Stimulated activated memory B cell treated with anti-CD40 and anti-IgM and Interleukin-4, amounts not matched to agents 10 μg/mL and 1 μg/mL and 100 μg/mL, for 72 hours (primary cell): Measurements from ENCODE around the gene CCDC85A.

Experiments
- ATAC-seq: fragments of 150-1000 bp; cut with Tn5 transposase; 2 replicates; pipeline ENCODE4 v1.10.0; 2021
- H3K27ac Mint-ChIP-seq: one replicate; pipeline ENCODE4 v1.8.0; 2022; ENCODE audit warnings: mild to moderate bottlenecking, mixed read lengths
- H3K27me3 Mint-ChIP-seq: one replicate; pipeline ENCODE4 v1.8.0; 2022; ENCODE audit warnings: mixed read lengths
- H3K36me3 Mint-ChIP-seq: one replicate; pipeline ENCODE4 v1.8.0; 2022; ENCODE audit warnings: mixed read lengths
- H3K4me1 Mint-ChIP-seq: one replicate; pipeline ENCODE4 v1.8.0; 2022; ENCODE audit warnings: mixed read lengths
- H3K4me3 Mint-ChIP-seq: one replicate; pipeline ENCODE4 v1.8.0; 2022; ENCODE audit warnings: mild to moderate bottlenecking, moderate library complexity, mixed read lengths
- H3K9me3 Mint-ChIP-seq: one replicate; pipeline ENCODE4 v1.8.0; 2022; ENCODE audit warnings: mixed read lengths

CCDC85A gene

DNA sequence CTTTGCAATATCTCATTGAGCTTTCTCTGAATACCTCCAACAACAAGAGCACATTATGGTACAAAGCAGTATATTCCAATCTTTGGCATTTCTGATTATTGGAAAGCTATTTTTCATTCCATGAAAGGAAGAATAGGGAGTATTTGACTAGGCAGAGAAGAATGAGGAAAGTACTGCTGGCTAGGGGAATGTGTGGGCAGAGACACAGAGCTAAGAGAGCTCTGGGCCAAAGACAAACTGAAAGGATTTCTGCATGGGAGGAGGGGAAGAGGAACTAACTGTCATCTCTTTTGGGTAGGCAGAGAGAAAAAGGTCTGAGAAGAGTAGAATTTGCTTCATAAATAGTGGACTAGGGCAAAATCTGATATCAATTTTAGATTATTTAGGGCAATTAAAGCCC, 150.8 kb downstream of the CCDC85A start:
- no peak for ATAC-seq
- H3K36me3 Mint-ChIP-seq = no peaks in the 10 kb centered on the region
- H3K4me3 Mint-ChIP-seq = no peak overlapping the region
- H3K4me1 Mint-ChIP-seq = no peaks in the 10 kb centered on the region
- no peaks in the 10 kb centered on the region for H3K9me3 Mint-ChIP-seq
- H3K27me3 Mint-ChIP-seq = no peaks in the 10 kb centered on the region
- H3K27ac Mint-ChIP-seq = no peak overlapping the region

DNA sequence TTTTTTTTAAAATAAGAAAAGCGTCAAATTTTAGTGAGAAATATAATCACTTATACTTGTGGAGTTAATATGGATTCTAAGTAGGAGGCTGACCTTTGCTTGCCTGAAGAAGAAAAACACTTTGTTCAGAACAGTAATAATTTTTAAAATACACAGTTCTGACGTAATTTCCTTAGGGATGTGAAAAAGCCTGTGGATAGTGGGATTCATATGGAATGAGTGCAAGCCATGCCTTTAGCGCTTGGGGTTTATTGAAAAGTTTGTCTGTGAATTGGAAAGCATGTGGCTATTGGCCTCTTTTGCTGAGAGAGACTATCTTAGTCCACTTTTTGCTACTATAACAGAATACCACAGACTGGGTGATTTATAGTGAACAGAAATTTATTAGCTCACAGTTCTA, 151.3 kb downstream of the CCDC85A start:
- H3K4me1 Mint-ChIP-seq = no peaks in the 10 kb centered on the region
- H3K4me3 Mint-ChIP-seq = no peak overlapping the region
- H3K9me3 Mint-ChIP-seq = no peaks in the 10 kb centered on the region
- H3K27me3 Mint-ChIP-seq = no peaks in the 10 kb centered on the region
- ATAC-seq = no peak
- no peaks in the 10 kb centered on the region for H3K36me3 Mint-ChIP-seq
- H3K27ac Mint-ChIP-seq = no peak overlapping the region

DNA sequence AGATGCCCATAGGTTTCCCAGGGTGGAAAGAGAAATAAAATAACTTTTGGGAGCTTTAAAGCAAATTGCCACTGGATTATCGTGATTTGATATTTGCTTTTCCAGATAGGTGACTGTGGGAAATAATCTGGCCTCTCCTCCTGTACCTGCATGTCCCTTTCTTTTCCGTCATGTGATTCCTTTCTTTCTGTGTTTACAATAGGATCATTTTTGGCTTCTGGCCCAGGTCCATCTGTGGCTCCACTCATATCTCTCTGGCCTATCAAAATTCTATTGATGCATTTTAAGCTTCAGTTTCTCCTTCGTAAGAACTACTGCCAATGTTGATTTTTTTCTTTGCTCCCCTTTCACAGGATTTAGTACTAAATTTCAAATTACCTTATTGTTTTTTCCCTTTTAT, 153.6 kb downstream of the CCDC85A start:
- H3K36me3 Mint-ChIP-seq = no peaks in the 10 kb centered on the region
- no peaks in the 10 kb centered on the region for H3K27me3 Mint-ChIP-seq

DNA sequence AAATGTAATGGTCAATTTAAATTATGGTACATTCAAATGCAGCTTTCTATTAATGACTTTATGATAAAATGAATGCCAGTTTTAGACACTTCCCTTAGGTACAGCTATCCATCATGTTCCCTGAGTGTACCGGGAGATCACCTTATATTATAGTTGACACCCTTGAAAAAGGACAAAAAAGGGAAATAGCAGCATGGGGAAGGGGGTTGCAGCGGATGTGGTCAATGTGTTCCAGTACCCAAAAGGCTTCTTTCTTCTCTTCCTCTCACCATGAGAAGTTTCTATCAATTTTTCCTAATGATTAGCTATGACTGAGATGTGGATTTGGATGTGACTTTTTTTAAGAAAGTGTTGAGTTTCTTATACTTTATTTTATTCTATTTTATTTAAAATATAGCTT, 154.4 kb downstream of the CCDC85A start:
- no peak overlapping the region for H3K4me3 Mint-ChIP-seq
- no peaks in the 10 kb centered on the region for H3K27me3 Mint-ChIP-seq
- H3K36me3 Mint-ChIP-seq = no peaks in the 10 kb centered on the region
- no peaks in the 10 kb centered on the region for H3K9me3 Mint-ChIP-seq
- no peak for ATAC-seq
- H3K4me1 Mint-ChIP-seq = no peaks in the 10 kb centered on the region
- H3K27ac Mint-ChIP-seq = no peak overlapping the region

More for the DNA sequence above, 153.6 kb downstream of the CCDC85A start:
- no peak for ATAC-seq
- no peak overlapping the region for H3K4me3 Mint-ChIP-seq
- no peaks in the 10 kb centered on the region for H3K4me1 Mint-ChIP-seq
- H3K9me3 Mint-ChIP-seq = no peaks in the 10 kb centered on the region
- no peak overlapping the region for H3K27ac Mint-ChIP-seq

DNA sequence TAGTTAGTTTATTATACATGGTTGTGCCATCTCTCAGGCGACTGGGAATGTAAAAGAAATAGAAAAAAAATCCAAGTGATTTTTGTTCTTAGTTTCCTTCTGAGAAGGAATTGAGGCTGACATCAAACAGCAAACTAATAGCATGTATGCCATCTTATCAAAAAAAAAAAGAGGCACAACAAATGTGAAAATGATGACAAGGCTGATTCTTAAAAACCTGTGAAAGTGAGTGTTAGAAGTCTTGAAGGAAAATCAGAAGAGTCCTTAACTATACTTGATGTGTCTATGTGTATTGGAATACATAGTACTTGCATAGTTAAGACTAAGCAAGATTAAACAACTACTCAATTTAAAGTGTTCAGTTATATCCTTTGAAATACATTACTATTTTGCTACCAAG, 161.0 kb downstream of the CCDC85A start:
- no peaks in the 10 kb centered on the region for H3K36me3 Mint-ChIP-seq
- no peaks in the 10 kb centered on the region for H3K27me3 Mint-ChIP-seq
- no peaks in the 10 kb centered on the region for H3K4me1 Mint-ChIP-seq
- H3K9me3 Mint-ChIP-seq = no peaks in the 10 kb centered on the region
- H3K27ac Mint-ChIP-seq = no peak overlapping the region
- no peak for ATAC-seq
- H3K4me3 Mint-ChIP-seq = no peak overlapping the region

DNA sequence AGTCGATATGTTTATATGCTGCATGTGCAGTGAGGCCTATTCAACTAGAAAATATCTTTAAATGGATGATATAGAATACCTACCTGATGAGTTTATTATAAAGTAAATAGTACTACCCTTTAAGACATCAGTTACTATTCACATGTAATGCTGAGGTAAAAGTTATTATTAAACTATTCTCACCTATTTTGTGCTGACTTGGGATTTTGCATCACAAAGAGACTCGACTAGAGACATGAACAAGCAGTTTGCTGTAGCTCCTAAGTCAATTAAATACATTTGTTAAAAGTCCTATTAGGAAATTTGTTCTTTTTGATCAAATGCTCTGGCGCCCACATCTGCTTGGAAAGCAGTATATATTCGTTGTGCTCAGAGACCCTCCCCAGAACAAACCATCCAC, 164.1 kb downstream of the CCDC85A start:
- H3K27ac Mint-ChIP-seq = no peak overlapping the region
- no peaks in the 10 kb centered on the region for H3K36me3 Mint-ChIP-seq
- H3K27me3 Mint-ChIP-seq = no peaks in the 10 kb centered on the region
- H3K4me1 Mint-ChIP-seq = no peaks in the 10 kb centered on the region
- ATAC-seq = no peak
- no peaks in the 10 kb centered on the region for H3K9me3 Mint-ChIP-seq
- no peak overlapping the region for H3K4me3 Mint-ChIP-seq

DNA sequence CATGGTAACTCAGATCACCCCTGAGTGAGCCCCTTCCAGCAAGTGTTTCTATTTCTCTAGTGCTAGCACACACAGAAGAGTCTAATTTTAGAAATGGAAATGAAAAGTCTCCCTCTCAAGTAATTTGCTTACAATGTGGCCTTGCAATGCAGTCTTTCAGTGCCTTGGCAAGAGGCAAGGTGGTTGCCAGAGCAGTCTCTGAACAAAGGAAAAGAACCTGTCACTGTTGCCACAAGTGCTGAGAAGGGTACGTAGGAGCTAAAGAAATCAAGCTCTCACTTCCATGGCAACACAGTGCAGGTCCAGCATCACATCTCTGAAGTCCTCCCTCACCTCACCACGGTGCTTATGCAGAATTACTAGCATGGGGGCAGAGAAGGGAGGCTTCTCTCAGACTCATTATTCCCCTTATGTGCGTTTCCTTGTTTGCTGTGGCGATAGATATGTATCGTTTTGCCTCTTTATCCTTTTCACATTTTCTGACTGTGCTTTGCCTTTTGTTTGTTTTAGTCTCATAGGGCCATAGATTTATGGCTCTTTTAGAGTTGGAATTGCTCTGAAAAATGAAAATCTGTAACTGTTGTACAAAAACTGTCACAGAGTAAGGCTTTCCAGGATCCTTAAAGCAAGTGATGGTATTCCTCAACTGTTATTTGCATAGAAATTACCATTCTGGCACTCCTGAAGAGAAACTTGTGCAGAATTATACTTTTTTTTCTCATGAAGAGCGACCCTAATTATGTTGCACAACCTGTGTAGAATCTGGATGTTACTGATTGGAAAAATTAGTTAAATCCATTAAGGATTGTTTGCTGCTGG, 164.8 kb downstream of the CCDC85A start:
- no peak overlapping the region for H3K4me3 Mint-ChIP-seq
- no peak overlapping the region for H3K27ac Mint-ChIP-seq
- peak; percentile 71 for ATAC-seq
- no peaks in the 10 kb centered on the region for H3K27me3 Mint-ChIP-seq
- no peaks in the 10 kb centered on the region for H3K9me3 Mint-ChIP-seq
- no peaks in the 10 kb centered on the region for H3K4me1 Mint-ChIP-seq
- no peaks in the 10 kb centered on the region for H3K36me3 Mint-ChIP-seq

DNA sequence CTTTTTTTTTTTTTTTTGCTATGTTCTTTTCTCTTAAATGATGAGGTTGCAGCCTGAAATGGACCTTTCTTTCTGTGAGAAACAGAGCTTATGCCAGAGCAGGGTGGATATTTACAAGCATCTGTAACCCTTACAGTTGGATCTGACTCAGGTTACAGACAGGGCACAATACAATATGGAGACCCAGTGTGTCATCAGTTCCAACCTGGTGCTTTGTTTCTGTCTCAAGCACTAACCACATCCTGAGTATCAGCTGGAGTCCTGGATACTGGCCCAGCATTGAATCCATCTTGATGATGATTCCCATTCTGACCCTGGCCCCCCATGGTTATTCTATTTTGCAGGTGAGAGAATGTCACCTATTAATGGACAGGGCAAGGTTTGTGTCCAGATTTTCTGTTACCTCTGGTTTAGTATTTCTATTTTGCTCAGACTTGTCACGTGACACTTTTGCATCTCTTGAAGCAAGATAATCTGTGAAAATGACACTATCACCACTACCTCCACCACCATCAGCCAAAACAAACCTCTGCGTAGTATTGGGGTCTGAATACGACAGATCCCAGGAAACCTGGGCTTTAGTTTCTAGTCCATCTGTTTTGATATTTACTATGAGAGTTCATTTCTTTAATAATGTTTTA, 174.0 kb downstream of the CCDC85A start:
- Mint-ChIP-seq H3K4me3 (no peak overlapping the region), H3K27me3 (no peaks in the 10 kb centered on the region), H3K4me1 (no peaks in the 10 kb centered on the region), H3K27ac (no peak overlapping the region), H3K36me3 (no peaks in the 10 kb centered on the region), H3K9me3 (peaks cover 8% of the 10 kb centered on the region)
- ATAC-seq = no peak

DNA sequence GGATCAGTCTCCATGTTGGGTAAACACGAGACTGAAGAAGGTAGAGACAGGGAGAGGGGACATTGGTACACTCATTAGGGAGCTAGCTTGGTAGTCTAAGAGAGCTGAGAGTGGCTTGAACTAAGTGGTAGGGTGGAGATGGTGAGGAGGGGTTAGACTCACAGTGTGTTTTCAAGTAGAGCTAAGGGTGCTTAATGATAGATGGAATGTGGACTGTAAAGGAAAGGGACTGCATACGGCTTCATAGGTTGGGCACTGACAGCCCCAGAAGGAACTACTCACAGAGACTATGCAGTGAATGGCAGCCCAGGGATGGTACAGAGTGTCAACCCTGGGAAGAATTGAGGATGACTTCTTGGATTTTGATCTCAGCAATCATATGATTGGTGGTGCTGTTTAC, 178.1 kb downstream of the CCDC85A start:
- Mint-ChIP-seq H3K9me3 (peaks cover 8% of the 10 kb centered on the region), H3K27me3 (no peaks in the 10 kb centered on the region), H3K27ac (no peak overlapping the region), H3K4me1 (no peaks in the 10 kb centered on the region), H3K36me3 (no peaks in the 10 kb centered on the region), H3K4me3 (no peak overlapping the region)
- peak; percentile 22 for ATAC-seq

DNA sequence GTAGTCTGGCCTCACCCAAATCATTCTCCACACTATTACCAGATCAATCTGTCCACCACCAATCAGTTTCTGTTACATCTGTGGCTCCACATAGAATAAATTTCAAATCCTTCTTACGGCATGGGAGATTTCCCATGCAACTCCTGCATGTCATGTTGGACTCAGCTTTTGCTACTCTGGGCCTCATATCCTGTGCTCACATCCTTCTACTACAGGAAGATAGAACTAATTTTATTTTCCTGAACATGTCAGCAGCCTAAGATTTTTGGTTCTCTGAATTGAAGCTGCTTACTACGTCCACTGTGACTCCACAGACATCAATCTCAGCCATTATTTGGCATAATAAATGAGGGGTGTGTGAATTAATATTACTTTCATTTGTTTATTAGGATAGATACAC, 181.1 kb downstream of the CCDC85A start:
- no peak overlapping the region for H3K4me3 Mint-ChIP-seq
- H3K9me3 Mint-ChIP-seq = peaks cover 8% of the 10 kb centered on the region
- H3K27ac Mint-ChIP-seq = no peak overlapping the region
- no peaks in the 10 kb centered on the region for H3K27me3 Mint-ChIP-seq
- H3K4me1 Mint-ChIP-seq = no peaks in the 10 kb centered on the region
- no peak for ATAC-seq
- H3K36me3 Mint-ChIP-seq = no peaks in the 10 kb centered on the region

DNA sequence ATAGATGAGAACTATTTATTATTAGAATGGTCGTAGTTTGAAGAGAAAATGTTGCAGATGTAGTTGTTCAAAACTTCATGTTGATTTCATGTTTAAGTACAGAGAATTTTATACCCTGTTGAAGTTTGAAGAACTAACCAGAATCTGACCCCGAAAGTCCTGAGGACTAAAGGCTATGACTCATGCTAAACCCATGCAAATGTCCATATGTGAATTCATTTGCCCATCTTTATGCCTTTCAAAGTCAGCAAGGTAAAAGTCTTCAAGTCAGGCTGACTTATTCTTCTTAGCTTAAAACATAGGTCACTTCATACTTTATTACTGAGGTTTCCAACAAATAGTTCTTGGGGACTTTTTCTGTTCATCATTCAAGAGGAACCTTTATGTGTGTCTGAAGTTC, 185.5 kb downstream of the CCDC85A start:
- Mint-ChIP-seq H3K27me3 (no peaks in the 10 kb centered on the region), H3K4me1 (peaks cover 6% of the 10 kb centered on the region), H3K4me3 (no peak overlapping the region), H3K36me3 (no peaks in the 10 kb centered on the region), H3K27ac (no peak overlapping the region), H3K9me3 (peaks cover 2% of the 10 kb centered on the region)
- no peak for ATAC-seq

DNA sequence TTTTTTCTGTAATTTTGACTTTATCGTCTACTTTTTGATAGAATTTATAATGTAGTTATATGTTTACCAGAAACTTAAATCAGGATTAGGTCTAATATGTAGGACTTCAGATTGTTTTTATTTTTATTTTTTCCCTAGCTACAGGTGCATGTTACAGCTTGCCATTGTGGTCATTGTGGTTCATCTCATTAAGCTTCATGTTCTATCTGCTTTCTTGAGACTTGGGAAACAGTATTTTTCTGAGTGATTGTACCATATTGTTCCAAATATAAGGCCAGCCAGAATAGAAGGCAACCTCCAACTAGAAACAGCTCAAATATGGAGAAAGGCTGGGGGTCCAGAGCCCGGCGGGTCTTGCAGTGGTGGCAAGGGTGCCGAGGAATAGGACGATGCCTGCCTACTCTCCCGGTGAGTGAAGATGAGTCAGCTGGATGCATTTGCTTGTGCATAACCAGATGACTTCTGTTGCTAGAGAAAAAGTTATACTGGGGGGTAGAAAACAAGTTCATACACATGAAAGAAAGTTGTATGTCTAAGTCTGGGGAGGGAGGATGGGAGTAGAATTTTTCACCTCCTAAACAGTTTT, 188.4 kb downstream of the CCDC85A start:
- Mint-ChIP-seq H3K9me3 (peaks cover 2% of the 10 kb centered on the region), H3K36me3 (no peaks in the 10 kb centered on the region), H3K4me3 (no peak overlapping the region), H3K27ac (no peak overlapping the region), H3K27me3 (no peaks in the 10 kb centered on the region), H3K4me1 (peaks cover 6% of the 10 kb centered on the region)
- ATAC-seq = no peak

DNA sequence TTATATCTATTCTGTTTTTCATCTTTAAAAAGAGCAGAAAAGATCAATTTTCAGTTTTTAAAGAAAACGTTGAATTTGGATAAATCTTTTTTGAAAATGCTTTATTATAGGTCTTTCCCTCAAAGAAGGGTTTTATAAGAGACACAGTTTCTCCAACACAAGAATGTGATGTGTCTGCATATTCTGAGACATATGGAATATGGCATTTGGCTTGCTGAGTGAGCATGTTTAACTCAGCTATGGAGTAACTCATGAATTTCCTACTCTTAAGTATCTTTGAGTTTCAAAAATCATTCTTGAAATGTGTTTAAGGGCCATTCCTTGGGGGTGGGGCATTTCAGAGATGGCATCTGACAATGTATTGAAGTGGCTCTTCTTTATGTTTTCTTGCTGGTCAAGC, 191.5 kb downstream of the CCDC85A start:
- H3K4me3 Mint-ChIP-seq = no peak overlapping the region
- H3K36me3 Mint-ChIP-seq = no peaks in the 10 kb centered on the region
- no peak overlapping the region for H3K27ac Mint-ChIP-seq
- ATAC-seq = no peak
- H3K9me3 Mint-ChIP-seq = peaks cover 2% of the 10 kb centered on the region
- H3K27me3 Mint-ChIP-seq = no peaks in the 10 kb centered on the region
- H3K4me1 Mint-ChIP-seq = peaks cover 6% of the 10 kb centered on the region

DNA sequence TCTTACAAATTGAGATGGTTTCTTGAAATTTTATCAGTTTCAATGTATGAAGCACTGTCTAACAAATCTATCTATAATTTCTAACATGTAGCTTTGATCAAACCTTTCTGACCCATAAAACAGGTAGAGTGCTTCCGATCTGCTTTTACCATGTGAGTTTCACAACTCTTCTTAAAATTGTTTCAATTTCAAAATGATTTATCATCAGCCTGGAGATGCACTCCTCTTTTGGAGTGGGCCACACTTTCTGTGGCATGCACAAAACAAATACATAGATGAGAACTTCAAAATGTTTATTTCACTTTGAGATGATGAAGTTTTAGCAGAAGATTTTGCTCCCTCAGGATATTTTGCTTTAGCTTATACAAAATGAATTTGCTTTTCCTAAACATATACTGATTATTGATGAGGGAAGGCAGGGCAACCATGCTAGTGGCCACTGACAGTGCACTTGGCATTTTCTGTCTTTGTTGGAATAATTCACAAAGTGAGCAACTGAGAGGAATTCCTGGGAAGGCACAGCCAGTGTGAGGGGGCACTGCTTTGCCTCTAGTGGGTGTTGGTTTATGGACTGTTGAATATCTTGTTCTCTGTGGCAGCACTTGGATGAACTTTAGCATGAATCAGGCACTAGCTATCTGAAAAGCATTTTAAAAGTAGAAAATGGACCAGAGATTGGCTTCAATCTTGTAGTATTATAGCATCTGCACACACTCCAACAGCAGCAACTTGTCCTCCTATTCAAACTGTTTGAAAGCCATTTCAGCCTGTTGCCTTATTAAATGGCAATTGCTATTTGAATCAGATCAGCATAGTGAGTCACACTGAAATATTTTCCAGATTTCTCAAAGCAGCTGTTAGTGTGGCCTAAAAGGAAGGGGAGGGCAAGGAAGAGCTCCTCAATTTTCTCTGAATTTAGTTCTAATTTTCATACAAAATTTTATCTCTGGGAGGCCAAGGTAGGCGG, 193.2 kb downstream of the CCDC85A start:
- no peak for ATAC-seq
- no peaks in the 10 kb centered on the region for H3K27me3 Mint-ChIP-seq
- H3K4me3 Mint-ChIP-seq = no peak overlapping the region
- H3K27ac Mint-ChIP-seq = no peak overlapping the region
- H3K36me3 Mint-ChIP-seq = no peaks in the 10 kb centered on the region
- peaks cover 6% of the 10 kb centered on the region for H3K4me1 Mint-ChIP-seq
- H3K9me3 Mint-ChIP-seq = peaks cover 2% of the 10 kb centered on the region

DNA sequence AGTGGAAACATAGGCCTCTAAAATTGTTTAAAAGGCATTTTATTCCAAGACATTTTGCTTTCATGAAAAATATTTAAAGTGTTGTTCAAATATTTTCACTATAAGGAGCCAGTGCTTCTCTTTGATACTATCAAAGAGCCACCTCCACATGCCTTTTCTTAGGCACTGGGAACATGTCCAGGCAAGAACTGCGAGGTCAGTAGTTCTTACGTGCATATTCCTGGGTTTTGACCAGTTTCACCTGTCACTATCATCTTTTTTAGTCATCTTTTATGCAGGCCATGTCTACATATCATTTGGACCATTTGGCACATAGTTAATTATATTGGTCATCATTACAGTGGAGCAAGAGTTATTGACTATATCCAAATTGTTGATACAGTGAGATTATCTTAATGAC, 195.3 kb downstream of the CCDC85A start:
- Mint-ChIP-seq H3K4me1 (no peaks in the 10 kb centered on the region), H3K36me3 (no peaks in the 10 kb centered on the region), H3K9me3 (no peaks in the 10 kb centered on the region), H3K27me3 (no peaks in the 10 kb centered on the region), H3K4me3 (no peak overlapping the region), H3K27ac (no peak overlapping the region)
- ATAC-seq = no peak
